Coronary artery (tissue), 2 donors: ENCODE measurements around the gene ZNF446.
A peak's percentile ranks its signal among the peaks of the same experiment; 100 is the strongest.
"Not testable (repeated sequence)": the region's sequence is repeated elsewhere in the genome, so short reads cannot be mapped to it uniquely, and the experiment has no call there.

Experiments
- DNase-seq: peaks from one replicate; pipeline ENCODE4 v3.0.0-alpha.2; 2017; ENCODE audit warnings: low spot score
- H3K27ac ChIP-seq, 2 donors: fragments of 200-600 bp; sonication (generic); one replicate each; pipeline ENCODE4 v1.5.1; 2016 to 2019
- H3K4me3 ChIP-seq: fragments of 200-600 bp; sonication (generic); 2 replicates; pipeline ENCODE4 v1.5.1; 2016; ENCODE audit warnings: mild to moderate bottlenecking, moderate library complexity
- TF ChIP-seq, protein P1 (sequence below): fragments of 200-600 bp; sonication (generic); IDR thresholded peaks from one replicate; pipeline ENCODE4 v1.5.1; 2019; ENCODE audit warnings: antibody characterized with exemption

Gene ZNF446

DNA sequence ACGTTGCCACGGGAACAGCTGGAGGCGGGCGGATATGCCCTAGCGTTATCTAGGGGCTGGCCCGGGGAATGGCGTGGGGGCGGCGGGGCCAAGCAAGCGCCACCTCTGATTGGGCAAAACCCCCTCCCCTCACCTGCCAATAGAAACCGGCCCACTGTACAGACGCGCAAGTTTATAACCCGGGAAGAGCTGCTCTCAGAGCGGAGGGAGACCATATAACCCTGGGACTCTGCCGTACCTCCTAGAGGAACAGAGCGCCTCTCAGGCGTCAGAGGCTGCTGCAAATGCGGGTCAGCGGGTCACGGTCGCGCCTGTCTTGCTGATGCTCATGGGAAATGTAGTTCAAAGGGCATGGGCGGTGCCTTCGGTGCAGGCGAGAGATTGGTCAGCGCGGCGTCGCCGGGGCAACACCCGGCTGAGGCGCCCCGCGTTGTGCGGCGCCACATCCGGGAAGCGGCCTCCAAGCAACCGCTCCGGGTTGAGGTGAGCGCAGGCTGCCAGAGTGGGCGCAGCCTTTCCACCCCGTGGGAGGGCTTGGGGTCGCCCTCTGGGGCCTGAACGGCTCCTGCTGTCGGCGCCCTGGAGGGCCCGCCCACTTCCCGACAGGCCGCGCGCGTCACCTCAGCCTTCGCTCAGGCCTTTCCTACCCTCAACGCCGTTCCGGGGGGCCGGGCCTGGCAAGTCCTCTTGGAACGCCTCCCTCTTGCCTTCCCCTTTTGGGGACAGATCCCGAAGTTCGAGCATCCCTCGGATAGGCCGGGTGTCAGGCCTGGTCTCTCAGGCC is at the start of gene ZNF446:
Gene ZNF446 (plus strand): TSS at position 639 of the 784 bp plus-strand sequence. CDS start 867 bp downstream, outside the sequence.
- peak; percentile 99 for DNase-seq
- H3K4me3 ChIP-seq = peak within 1 kb of the TSS; percentile 75
- peak within 1 kb of the TSS; percentile 64 to 93 for H3K27ac ChIP-seq
- TF ChIP-seq, protein P1, sequence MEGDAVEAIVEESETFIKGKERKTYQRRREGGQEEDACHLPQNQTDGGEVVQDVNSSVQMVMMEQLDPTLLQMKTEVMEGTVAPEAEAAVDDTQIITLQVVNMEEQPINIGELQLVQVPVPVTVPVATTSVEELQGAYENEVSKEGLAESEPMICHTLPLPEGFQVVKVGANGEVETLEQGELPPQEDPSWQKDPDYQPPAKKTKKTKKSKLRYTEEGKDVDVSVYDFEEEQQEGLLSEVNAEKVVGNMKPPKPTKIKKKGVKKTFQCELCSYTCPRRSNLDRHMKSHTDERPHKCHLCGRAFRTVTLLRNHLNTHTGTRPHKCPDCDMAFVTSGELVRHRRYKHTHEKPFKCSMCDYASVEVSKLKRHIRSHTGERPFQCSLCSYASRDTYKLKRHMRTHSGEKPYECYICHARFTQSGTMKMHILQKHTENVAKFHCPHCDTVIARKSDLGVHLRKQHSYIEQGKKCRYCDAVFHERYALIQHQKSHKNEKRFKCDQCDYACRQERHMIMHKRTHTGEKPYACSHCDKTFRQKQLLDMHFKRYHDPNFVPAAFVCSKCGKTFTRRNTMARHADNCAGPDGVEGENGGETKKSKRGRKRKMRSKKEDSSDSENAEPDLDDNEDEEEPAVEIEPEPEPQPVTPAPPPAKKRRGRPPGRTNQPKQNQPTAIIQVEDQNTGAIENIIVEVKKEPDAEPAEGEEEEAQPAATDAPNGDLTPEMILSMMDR = no peak

DNA sequence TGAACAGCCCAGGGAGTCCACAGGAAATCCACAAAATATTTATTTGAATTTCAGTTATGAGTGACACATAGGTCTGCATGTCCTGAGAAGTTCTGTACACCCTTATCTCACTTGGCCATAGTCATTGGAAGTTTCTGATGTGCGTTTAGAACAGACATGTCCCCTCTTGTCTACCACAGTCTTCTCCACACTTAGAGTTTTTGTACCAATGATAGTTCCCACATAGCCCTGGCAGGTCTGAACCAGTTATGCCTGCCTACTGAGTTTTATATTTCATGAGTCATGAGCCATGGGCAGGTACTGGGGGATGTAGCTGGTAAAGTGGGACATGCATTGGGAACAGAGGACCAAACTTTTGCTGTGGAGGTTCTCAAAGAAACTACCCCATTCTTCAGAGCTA is 47.5 kb upstream of the ZNF446 start:
- TF ChIP-seq, protein P1 = no peak
- no peak overlapping the region for H3K27ac ChIP-seq
- DNase-seq = no peak
- no peak overlapping the region for H3K4me3 ChIP-seq

DNA sequence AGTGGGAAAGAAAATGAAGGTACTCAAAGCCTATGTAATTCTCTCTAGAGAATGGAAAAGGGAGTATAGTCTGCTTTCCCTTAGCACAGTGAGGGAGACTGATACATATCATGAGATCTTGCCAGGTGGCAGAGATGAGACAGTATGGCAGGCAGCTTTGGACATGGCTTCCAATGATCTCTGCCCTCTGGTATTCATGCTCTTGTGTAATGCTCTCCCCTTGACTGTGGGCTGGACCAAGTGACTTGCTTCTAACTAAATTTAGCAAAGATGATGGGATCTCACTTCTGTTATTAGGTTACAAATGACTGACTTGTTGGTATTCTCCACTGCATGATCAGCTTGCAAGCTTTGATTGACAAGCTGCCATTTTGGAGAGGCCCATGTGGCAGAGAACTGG is 46.4 kb upstream of the ZNF446 start:
- no peak overlapping the region for H3K27ac ChIP-seq
- DNase-seq = no peak

DNA sequence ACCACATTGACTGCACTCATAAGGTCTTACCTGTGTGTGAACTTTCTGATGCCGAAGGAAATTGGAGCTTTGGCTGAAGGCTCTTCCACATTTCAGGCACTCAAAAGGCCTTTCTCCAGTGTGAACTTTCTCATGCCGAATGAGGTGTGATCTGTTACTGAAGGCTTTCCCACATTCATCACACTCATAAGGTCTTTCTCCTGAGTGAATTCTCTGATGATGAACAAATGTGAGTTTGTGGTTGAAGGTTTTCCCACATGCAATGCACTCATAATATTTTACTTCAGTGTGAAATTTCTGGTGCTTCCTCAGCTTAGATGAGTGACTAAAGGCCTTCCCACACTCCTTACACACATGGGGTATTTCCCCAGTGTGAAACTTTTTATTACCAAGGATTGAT is 41.9 kb upstream of the ZNF446 start:
- Histone ChIP-seq H3K27ac (no peak overlapping the region), H3K4me3 (peak overlapping the region; percentile 44)
- DNase-seq = no peak
- TF ChIP-seq, protein P1 = no peak

More for the DNA sequence above, 46.4 kb upstream of the ZNF446 start:
- H3K4me3 ChIP-seq = peak overlapping the region; percentile 25
- TF ChIP-seq, protein P1 = no peak

DNA sequence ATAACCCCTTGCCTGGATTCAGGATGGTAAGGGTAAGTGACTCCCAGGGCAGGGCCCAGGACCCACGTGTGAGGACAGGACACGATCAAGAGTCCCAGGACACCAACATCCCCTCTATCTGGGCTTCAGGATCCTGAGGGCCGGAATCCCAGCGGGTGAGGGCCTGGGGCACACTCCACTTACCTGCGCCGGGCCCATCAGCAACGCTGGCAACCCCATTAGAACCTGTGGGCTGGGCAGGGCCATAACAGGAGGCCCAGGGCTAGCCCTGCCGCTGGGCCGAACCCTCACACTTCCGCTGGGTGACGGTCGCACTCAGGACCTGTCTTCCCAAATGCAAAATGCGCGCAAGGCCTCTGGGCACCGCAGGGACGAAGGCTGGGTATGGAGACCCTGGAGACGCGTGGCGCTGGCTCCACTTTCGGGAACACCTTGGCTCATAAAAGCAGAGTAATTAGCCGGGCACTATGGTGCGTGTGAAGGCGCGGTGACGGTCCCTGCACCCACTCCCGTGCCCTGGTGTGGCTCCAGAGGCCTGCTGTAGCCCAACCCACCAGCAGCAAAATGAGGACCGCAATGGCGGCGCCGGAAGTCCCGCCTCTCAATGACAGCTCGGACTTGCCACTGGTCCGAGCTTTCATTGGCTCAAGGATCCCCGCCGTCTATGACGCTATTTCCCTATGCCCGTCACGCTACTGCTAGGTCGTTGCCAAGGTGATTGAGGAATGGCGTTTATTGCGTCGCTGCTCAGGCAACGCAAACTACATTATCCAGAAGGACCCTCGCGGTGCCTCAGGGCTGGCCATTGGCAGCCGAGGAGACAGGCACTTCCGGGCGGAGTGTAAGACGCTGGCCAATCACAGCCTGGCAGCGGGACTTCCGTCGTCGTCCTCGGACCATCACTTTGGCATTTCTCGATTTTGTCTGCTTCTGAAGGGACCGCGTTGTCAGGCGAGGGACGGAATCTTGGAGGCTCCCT is 36.3 kb upstream of the ZNF446 start, which contains the start of gene ZNF132:
Gene ZNF132 (minus strand): TSS at position 578 of the 979 bp plus-strand sequence. CDS start 332 bp downstream, at position 246.
- peak within 1 kb of the TSS; percentile 83 for H3K4me3 ChIP-seq
- peak; percentile 99 for DNase-seq
- H3K27ac ChIP-seq = peak within 1 kb of the TSS; percentile 67 to 91
- TF ChIP-seq, protein P1 = no peak

DNA sequence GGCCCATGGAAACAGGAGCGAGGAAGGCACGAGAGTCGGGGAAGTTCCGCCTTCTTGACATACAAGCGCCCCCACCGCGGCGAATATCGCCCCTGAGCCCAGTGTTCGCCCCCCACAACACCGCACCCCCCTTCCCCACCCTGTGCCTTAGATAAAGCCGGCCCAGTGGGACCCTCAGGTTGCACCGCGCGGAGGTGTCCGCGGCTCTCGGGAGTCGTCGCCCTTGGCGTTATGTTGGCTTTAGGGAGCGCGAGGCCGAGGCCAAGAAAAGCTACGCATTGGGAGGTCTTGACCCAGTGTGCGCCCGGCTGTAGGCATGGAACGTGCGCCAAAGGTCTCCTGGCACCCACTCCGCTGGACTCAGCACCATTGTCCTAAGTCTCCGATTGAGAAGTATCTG is 35.6 kb upstream of the ZNF446 start:
- DNase-seq = no peak
- H3K27ac ChIP-seq = peak overlapping the region; percentile 67 to 91
- TF ChIP-seq, protein P1 = no peak
- peak overlapping the region; percentile 83 for H3K4me3 ChIP-seq

GRCh38 chr19:58442986-58443385 is 33.2 kb upstream of the ZNF446 start:
- H3K27ac ChIP-seq, H3K4me3 ChIP-seq, DNase-seq: not testable (repeated sequence)

- not testable (repeated sequence) for DNase-seq, H3K4me3 ChIP-seq, H3K27ac ChIP-seq
Measured at GRCh38 chr19:58448860-58449259, 27.3 kb upstream of the ZNF446 start.

- DNase-seq, H3K4me3 ChIP-seq, H3K27ac ChIP-seq: not testable (repeated sequence)
Measured at GRCh38 chr19:58449980-58450379, 26.2 kb upstream of the ZNF446 start.
